ENCODE data around the gene CDH1.

The CDH1 gene

DNA sequence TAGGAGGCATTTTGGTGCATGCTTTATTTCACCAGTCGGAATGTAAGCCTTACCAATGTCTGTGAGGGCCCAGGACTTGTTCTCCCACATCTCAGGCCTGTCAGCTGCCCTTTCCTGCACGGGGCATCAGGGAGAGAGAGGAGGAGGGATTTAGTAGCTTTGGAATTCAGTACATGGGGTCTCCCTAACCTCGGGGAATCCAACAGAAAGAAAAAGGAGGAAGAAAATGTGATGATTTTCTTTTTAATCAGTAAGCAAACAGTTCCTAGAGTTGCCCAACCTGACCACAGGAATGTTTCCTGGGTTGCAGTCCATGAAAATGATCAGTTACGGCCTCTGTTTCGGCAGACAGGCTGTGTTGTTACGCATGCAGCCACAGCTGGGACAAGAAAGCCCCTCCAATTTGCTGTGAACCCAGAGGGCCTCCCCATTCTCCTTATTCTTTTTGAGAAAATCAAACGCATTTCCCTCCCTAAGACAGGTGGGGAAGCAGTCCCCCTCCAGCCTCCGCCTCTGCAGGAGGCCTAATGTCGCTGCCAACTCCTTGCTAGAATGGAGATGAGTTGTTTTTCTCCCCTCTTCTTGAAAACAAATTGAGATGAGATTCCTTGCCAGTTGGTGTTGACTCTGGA, 53.2 kb downstream of the CDH1 start:
- H3K27ac ChIP-seq (ENCODE audit: low read depth, low read length) = no peak overlapping the region
- no peaks in the 10 kb centered on the region for H3K27me3 ChIP-seq (ENCODE audit: control insufficient read depth, insufficient read depth, low read length)
- no peak overlapping the region for H3K9ac ChIP-seq (ENCODE audit: low read length)
- H3K4me3 ChIP-seq (ENCODE audit: low read length) = no peak overlapping the region
- no peaks in the 10 kb centered on the region for H3K36me3 ChIP-seq (ENCODE audit: control insufficient read depth, insufficient read depth, low read length)
- no peaks in the 10 kb centered on the region for H3K4me1 ChIP-seq (ENCODE audit: control insufficient read depth, insufficient read depth, low read length)

DNA sequence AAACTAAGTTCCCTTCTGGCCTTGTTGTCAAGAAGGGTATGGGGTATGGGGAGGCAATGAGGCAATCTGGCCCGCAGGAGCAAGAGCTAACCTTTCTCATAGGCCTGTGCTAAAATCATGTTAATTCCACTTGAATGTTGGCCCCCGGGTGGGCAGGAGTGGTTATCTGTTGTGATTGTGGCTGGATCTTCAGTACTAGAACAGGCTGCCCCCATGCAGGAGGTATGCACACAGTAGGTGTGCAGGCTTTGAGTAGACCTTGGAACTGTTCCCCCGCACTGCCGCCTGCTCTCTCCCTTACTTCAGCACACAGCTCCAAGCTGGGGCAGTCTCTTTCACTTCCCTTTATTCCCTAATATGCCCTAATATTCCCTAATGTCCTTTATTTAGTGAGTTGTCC, 53.9 kb downstream of the CDH1 start:
- H3K27ac ChIP-seq (ENCODE audit: low read depth, low read length) = no peak overlapping the region
- H3K4me1 ChIP-seq (ENCODE audit: control insufficient read depth, insufficient read depth, low read length) = no peaks in the 10 kb centered on the region
- H3K9ac ChIP-seq (ENCODE audit: low read length) = no peak overlapping the region
- H3K27me3 ChIP-seq (ENCODE audit: control insufficient read depth, insufficient read depth, low read length) = no peaks in the 10 kb centered on the region
- H3K36me3 ChIP-seq (ENCODE audit: control insufficient read depth, insufficient read depth, low read length) = no peaks in the 10 kb centered on the region
- H3K4me3 ChIP-seq (ENCODE audit: low read length) = no peak overlapping the region

GRCh38 chr16:68792465-68793324, 55.6 kb downstream of the CDH1 start:
- no peaks in the 10 kb centered on the region for H3K36me3 ChIP-seq (ENCODE audit: control insufficient read depth, insufficient read depth, low read length)
- no peak overlapping the region for H3K4me3 ChIP-seq (ENCODE audit: low read length)
- no peak overlapping the region for H3K27ac ChIP-seq (ENCODE audit: low read depth, low read length)
- no peaks in the 10 kb centered on the region for H3K4me1 ChIP-seq (ENCODE audit: control insufficient read depth, insufficient read depth, low read length)
- H3K9ac ChIP-seq (ENCODE audit: low read length) = no peak overlapping the region
- no peaks in the 10 kb centered on the region for H3K27me3 ChIP-seq (ENCODE audit: control insufficient read depth, insufficient read depth, low read length)

- no peak overlapping the region for H3K27ac ChIP-seq (ENCODE audit: low read depth, low read length)
- no peaks in the 10 kb centered on the region for H3K4me1 ChIP-seq (ENCODE audit: control insufficient read depth, insufficient read depth, low read length)
- H3K4me3 ChIP-seq (ENCODE audit: low read length) = no peak overlapping the region
- no peaks in the 10 kb centered on the region for H3K36me3 ChIP-seq (ENCODE audit: control insufficient read depth, insufficient read depth, low read length)
- H3K27me3 ChIP-seq (ENCODE audit: control insufficient read depth, insufficient read depth, low read length) = no peaks in the 10 kb centered on the region
- no peak overlapping the region for H3K9ac ChIP-seq (ENCODE audit: low read length)
These were observed 56.3 kb downstream of the CDH1 start for GRCh38 chr16:68793401-68793857.

DNA sequence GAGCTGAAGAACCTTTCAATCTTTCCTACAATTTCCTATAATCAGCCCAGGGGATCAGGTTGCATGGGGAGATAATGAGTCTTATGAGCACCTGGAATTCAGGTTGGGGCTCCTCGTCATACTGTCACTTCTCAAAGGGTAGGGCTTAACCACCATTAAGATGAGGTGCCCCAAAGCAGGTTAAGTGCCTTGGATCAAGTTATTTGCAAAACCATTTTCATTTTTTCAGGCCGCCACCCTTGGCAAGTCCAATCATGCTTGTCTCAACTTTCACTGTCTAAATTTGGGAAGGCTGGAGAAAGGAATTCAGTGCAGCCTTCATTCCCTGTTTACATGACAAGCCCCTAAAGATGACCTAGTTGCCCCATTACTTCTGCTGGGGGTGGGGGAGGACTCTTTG, 61.3 kb downstream of the CDH1 start:
- Histone ChIP-seq H3K27ac (ENCODE audit: low read depth, low read length) (no peak overlapping the region), H3K9ac (ENCODE audit: low read length) (no peak overlapping the region), H3K4me3 (ENCODE audit: low read length) (no peak overlapping the region), H3K27me3 (ENCODE audit: control insufficient read depth, insufficient read depth, low read length) (no peaks in the 10 kb centered on the region), H3K4me1 (ENCODE audit: control insufficient read depth, insufficient read depth, low read length) (no peaks in the 10 kb centered on the region), H3K36me3 (ENCODE audit: control insufficient read depth, insufficient read depth, low read length) (no peaks in the 10 kb centered on the region)

DNA sequence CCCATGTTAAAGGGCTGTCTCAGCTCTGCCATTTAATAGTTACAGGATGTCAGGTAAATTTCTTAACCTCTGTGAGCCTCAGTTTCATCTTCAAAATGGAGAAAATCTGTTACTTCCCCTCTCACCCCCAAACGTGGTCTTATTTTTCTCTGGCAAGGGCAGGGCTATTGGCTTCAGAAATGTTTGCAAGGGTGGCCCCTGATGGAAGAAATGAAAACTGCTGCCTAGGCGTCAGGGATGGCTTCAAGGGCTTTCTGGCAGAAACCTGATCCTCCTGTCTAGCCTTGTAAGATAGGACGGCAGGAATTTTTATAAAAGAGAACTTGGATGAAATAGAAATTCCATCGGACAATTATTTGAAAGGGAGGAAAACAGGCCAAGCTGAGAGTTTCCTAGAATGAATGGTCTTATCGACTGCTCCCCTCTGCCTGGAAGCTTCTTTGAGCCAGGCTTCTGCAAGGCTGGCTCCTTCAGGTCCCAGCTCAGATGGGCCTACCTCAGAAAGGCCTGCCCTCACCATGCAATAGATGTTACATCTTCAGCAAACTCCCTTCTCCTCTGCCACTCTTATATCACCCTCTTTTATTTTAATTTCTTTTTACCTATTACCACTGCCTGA, 63.3 kb downstream of the CDH1 start:
- no peaks in the 10 kb centered on the region for H3K36me3 ChIP-seq (ENCODE audit: control insufficient read depth, insufficient read depth, low read length)
- no peaks in the 10 kb centered on the region for H3K4me1 ChIP-seq (ENCODE audit: control insufficient read depth, insufficient read depth, low read length)
- H3K27ac ChIP-seq (ENCODE audit: low read depth, low read length) = no peak overlapping the region
- no peaks in the 10 kb centered on the region for H3K27me3 ChIP-seq (ENCODE audit: control insufficient read depth, insufficient read depth, low read length)
- H3K9ac ChIP-seq (ENCODE audit: low read length) = no peak overlapping the region
- H3K4me3 ChIP-seq (ENCODE audit: low read length) = no peak overlapping the region

GRCh38 chr16:68802190-68802589, 65.1 kb downstream of the CDH1 start:
- Histone ChIP-seq H3K27ac (ENCODE audit: low read depth, low read length) (no peak overlapping the region), H3K4me3 (ENCODE audit: low read length) (no peak overlapping the region), H3K36me3 (ENCODE audit: control insufficient read depth, insufficient read depth, low read length) (no peaks in the 10 kb centered on the region), H3K4me1 (ENCODE audit: control insufficient read depth, insufficient read depth, low read length) (no peaks in the 10 kb centered on the region), H3K9ac (ENCODE audit: low read length) (no peak overlapping the region), H3K27me3 (ENCODE audit: control insufficient read depth, insufficient read depth, low read length) (no peaks in the 10 kb centered on the region)

GRCh38 chr16:68806422-68806821, 69.3 kb downstream of the CDH1 start:
- no peak overlapping the region for H3K4me3 ChIP-seq (ENCODE audit: low read length)
- H3K27ac ChIP-seq (ENCODE audit: low read depth, low read length) = no peak overlapping the region
- H3K27me3 ChIP-seq (ENCODE audit: control insufficient read depth, insufficient read depth, low read length) = no peaks in the 10 kb centered on the region
- H3K4me1 ChIP-seq (ENCODE audit: control insufficient read depth, insufficient read depth, low read length) = no peaks in the 10 kb centered on the region
- no peaks in the 10 kb centered on the region for H3K36me3 ChIP-seq (ENCODE audit: control insufficient read depth, insufficient read depth, low read length)
- no peak overlapping the region for H3K9ac ChIP-seq (ENCODE audit: low read length)

DNA sequence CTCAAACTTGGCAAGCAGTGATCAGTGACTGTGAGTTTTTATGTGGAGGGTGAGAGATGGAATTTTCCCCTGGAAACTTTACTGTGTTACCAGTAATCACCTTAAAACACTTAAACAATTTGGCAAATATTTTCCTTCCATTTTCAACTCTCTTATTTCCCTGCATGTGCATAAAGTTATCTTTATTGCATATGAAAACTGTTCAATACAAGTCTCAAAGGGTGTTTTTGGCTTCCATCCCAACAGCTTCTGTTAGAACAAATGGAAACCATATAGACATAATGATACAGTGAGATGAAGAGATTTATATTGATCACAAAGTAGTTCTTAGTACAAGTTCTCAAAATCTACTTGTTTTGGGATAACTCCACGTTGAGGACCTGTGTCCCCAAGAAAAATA, 69.9 kb downstream of the CDH1 start:
- no peaks in the 10 kb centered on the region for H3K27me3 ChIP-seq (ENCODE audit: control insufficient read depth, insufficient read depth, low read length)
- no peaks in the 10 kb centered on the region for H3K36me3 ChIP-seq (ENCODE audit: control insufficient read depth, insufficient read depth, low read length)
- H3K27ac ChIP-seq (ENCODE audit: low read depth, low read length) = no peak overlapping the region
- H3K9ac ChIP-seq (ENCODE audit: low read length) = no peak overlapping the region
- H3K4me1 ChIP-seq (ENCODE audit: control insufficient read depth, insufficient read depth, low read length) = no peaks in the 10 kb centered on the region
- H3K4me3 ChIP-seq (ENCODE audit: low read length) = no peak overlapping the region

GRCh38 chr16:68814516-68814915, 77.4 kb downstream of the CDH1 start:
- Histone ChIP-seq H3K4me3 (ENCODE audit: low read length) (no peak overlapping the region), H3K36me3 (ENCODE audit: control insufficient read depth, insufficient read depth, low read length) (peaks cover 6% of the 10 kb centered on the region), H3K4me1 (ENCODE audit: control insufficient read depth, insufficient read depth, low read length) (no peaks in the 10 kb centered on the region), H3K27me3 (ENCODE audit: control insufficient read depth, insufficient read depth, low read length) (no peaks in the 10 kb centered on the region), H3K9ac (ENCODE audit: low read length) (no peak overlapping the region), H3K27ac (ENCODE audit: low read depth, low read length) (no peak overlapping the region)

- H3K4me1 ChIP-seq (ENCODE audit: control insufficient read depth, insufficient read depth, low read length) = no peaks in the 10 kb centered on the region
- no peak overlapping the region for H3K4me3 ChIP-seq (ENCODE audit: low read length)
- H3K36me3 ChIP-seq (ENCODE audit: control insufficient read depth, insufficient read depth, low read length) = peaks cover 4% of the 10 kb centered on the region
- no peaks in the 10 kb centered on the region for H3K27me3 ChIP-seq (ENCODE audit: control insufficient read depth, insufficient read depth, low read length)
- no peak overlapping the region for H3K9ac ChIP-seq (ENCODE audit: low read length)
- no peak overlapping the region for H3K27ac ChIP-seq (ENCODE audit: low read depth, low read length)
These were observed 86.5 kb downstream of the CDH1 start for GRCh38 chr16:68823401-68824135.

- Histone ChIP-seq H3K9ac (ENCODE audit: low read length) (no peak overlapping the region), H3K4me1 (ENCODE audit: control insufficient read depth, insufficient read depth, low read length) (no peaks in the 10 kb centered on the region), H3K27ac (ENCODE audit: low read depth, low read length) (no peak overlapping the region), H3K36me3 (ENCODE audit: control insufficient read depth, insufficient read depth, low read length) (peaks cover 5% of the 10 kb centered on the region), H3K27me3 (ENCODE audit: control insufficient read depth, insufficient read depth, low read length) (no peaks in the 10 kb centered on the region), H3K4me3 (ENCODE audit: low read length) (no peak overlapping the region)
These were observed 88.3 kb downstream of the CDH1 start for GRCh38 chr16:68825427-68825826.

Data from rectal smooth muscle tissue (tissue), 1 donor.